Left lung (tissue), 10 donors: Measurements from ENCODE around the gene CEP57. TPM values are rescaled to one million over a fixed set of nuclear protein-coding genes. Genes with fewer than 3 reads are reported as not detected.

Experiments
- ATAC-seq: fragments of 200-7000 bp; cut with Tn5 transposase; one replicate; pipeline ENCODE4 v1.9.1; 2020; ENCODE audit warnings: moderate library complexity
- DNase-seq, 4 donors: peaks; one replicate each; pipeline ENCODE4 v3.0.0-alpha.2; 2013 to 2020
- H3K27ac ChIP-seq, 2 donors: fragments of 200-600 bp; sonication (generic) in 1 of 2; one replicate each; pipeline versions ENCODE4 v1.5.0 to v1.8.0; 2020 to 2021
- H3K27me3 ChIP-seq, 2 donors: fragments of 200-600 bp; sonication (generic) in 1 of 2; one replicate each; pipeline versions ENCODE4 v1.5.0 to v1.8.0; 2020 to 2021
- H3K36me3 ChIP-seq, 2 donors: fragments of 200-600 bp; sonication (generic) in 1 of 2; one replicate each; pipeline versions ENCODE4 v1.5.0 to v1.8.0; 2020 to 2021
- H3K4me1 ChIP-seq, 2 donors: fragments of 200-600 bp; one replicate each; pipeline ENCODE4 v1.8.0; 2021
- H3K4me3 ChIP-seq, 2 donors: fragments of 200-600 bp; sonication (generic) in 1 of 2; one replicate each; pipeline versions ENCODE4 v1.5.0 to v1.8.0; 2020 to 2021; ENCODE audit warnings: mild to moderate bottlenecking in 1 of 2
- H3K9me3 ChIP-seq, 2 donors: fragments of 200-600 bp; sonication (generic) in 1 of 2; one replicate each; pipeline versions ENCODE4 v1.5.0 to v1.8.0; 2020 to 2021
- CTCF ChIP-seq, 2 donors: fragments of 200-600 bp; sonication (generic) in 1 of 2; IDR thresholded peaks; one replicate each; pipeline versions ENCODE4 v1.5.0 to v1.8.0; 2021; ENCODE audit warnings: antibody characterized with exemption in 2 of 2
- intact Hi-C, 2 donors: fragments of 100-400 bp; cut with DNase I; formaldehyde crosslinking; loops; one replicate each; pipeline versions ENCODE4 v1.11.2 to v1.14.2; 2022
- polyA plus RNA-seq, 6 donors: library from polyadenylated mRNA; unstranded; fragments of 120-200 nt; gene quantifications; one replicate each; pipeline ENCODE4 v1.2.1, GENCODE V29; 2013; ENCODE audit not compliant: insufficient read length in 6 of 6
- total RNA-seq, 2 donors: library from RNA; stranded (reverse); fragmentation: NEBNext Ultra II Directional; extraction: Animal tissue kit (Norgen Biotek cat#: 25700); gene quantifications; one replicate each; pipeline ENCODE4 v1.2.1, GENCODE V29; 2021
- donor health status: DM: no; HTN: yes; CAD: no.
- donor health status: DM: no; HTN: no; CAD: no.

CEP57 gene
- total and polyA plus RNA-seq, 8 donors, result 28.3 to 148 (median 113) TPM

- intact Hi-C loops, result loop anchor here in 1 of 2 donors (10.0 kb wide), 1 partner anchor 562 kb away; the partner anchor contains the start of gene JRKL
- Histone ChIP-seq H3K36me3 (peaks cover 0 to 66% of the 10 kb centered on the region in 2 donors), H3K9me3 (no peaks in the 10 kb centered on the region), H3K27me3 (no peaks in the 10 kb centered on the region), H3K27ac (no peak overlapping the region), H3K4me3 (no peak overlapping the region), H3K4me1 (no peaks in the 10 kb centered on the region)
- TF ChIP-seq CTCF (IDR thresholded peaks at IDR 0.05), result no peak
- no peak for DNase-seq
- ATAC-seq, result no peak
These were observed 42.5 kb downstream of the CEP57 start for GRCh38 chr11:95832763-95833162.

GRCh38 chr11:95833378-95833777 is 43.1 kb downstream of the CEP57 start:
- H3K36me3 ChIP-seq, result peaks cover 0 to 70% of the 10 kb centered on the region in 2 donors
- ATAC-seq (peak; percentile 60), DNase-seq (no peak)
- no peaks in the 10 kb centered on the region for H3K27me3 ChIP-seq
- no peaks in the 10 kb centered on the region for H3K4me1 ChIP-seq
- H3K27ac ChIP-seq, result no peak overlapping the region
- intact Hi-C loops, result loop anchor here in 1 of 2 donors (10.0 kb wide), 1 partner anchor 561 kb away; the partner anchor contains the start of gene JRKL
- H3K4me3 ChIP-seq, result no peak overlapping the region
- TF ChIP-seq CTCF (IDR thresholded peaks at IDR 0.05), result no peak
- H3K9me3 ChIP-seq, result no peaks in the 10 kb centered on the region

GRCh38 chr11:95835351-95835750 is 45.1 kb downstream of the CEP57 start:
- peaks cover 0 to 57% of the 10 kb centered on the region in 2 donors for H3K36me3 ChIP-seq
- no peaks in the 10 kb centered on the region for H3K4me1 ChIP-seq
- H3K27ac ChIP-seq, result no peak overlapping the region
- no peak overlapping the region for H3K4me3 ChIP-seq
- DNase-seq (no peak), ATAC-seq (no peak)
- H3K9me3 ChIP-seq, result no peaks in the 10 kb centered on the region
- intact Hi-C loops, result loop anchor here in 1 of 2 donors (10.0 kb wide), 1 partner anchor 559 kb away; the partner anchor contains the start of gene JRKL
- no peak for TF ChIP-seq CTCF (IDR thresholded peaks at IDR 0.05)
- no peaks in the 10 kb centered on the region for H3K27me3 ChIP-seq

GRCh38 chr11:95835768-95836488 is 45.6 kb downstream of the CEP57 start:
- intact Hi-C loops, result loop anchor here in 1 of 2 donors (10.0 kb wide), 1 partner anchor 559 kb away; the partner anchor contains the start of gene JRKL
- H3K27me3 ChIP-seq, result no peaks in the 10 kb centered on the region
- ATAC-seq (peak; percentile 96), DNase-seq (peak in 3 of 4 donors; percentile 53 to 83 (median 53))
- peak; percentile 79 to 89 for TF ChIP-seq CTCF (IDR thresholded peaks at IDR 0.05)
- H3K9me3 ChIP-seq, result no peaks in the 10 kb centered on the region
- no peak overlapping the region for H3K4me3 ChIP-seq
- H3K27ac ChIP-seq, result no peak overlapping the region
- H3K4me1 ChIP-seq, result no peaks in the 10 kb centered on the region
- H3K36me3 ChIP-seq, result peaks cover 0 to 54% of the 10 kb centered on the region in 2 donors

GRCh38 chr11:95845167-95845566 is 54.9 kb downstream of the CEP57 start:
- TF ChIP-seq CTCF (IDR thresholded peaks at IDR 0.05), result no peak
- ATAC-seq, result no peak
- Histone ChIP-seq H3K9me3 (no peaks in the 10 kb centered on the region), H3K4me3 (no peak overlapping the region), H3K27ac (no peak overlapping the region), H3K27me3 (no peaks in the 10 kb centered on the region), H3K36me3 (peaks cover 0 to 27% of the 10 kb centered on the region in 2 donors), H3K4me1 (peaks cover 0 to 5% of the 10 kb centered on the region in 2 donors)
- no peak for DNase-seq
- intact Hi-C loops, result no loop called here
